ENCODE measurements around the gene CITED1.

Gene CITED1

DNA sequence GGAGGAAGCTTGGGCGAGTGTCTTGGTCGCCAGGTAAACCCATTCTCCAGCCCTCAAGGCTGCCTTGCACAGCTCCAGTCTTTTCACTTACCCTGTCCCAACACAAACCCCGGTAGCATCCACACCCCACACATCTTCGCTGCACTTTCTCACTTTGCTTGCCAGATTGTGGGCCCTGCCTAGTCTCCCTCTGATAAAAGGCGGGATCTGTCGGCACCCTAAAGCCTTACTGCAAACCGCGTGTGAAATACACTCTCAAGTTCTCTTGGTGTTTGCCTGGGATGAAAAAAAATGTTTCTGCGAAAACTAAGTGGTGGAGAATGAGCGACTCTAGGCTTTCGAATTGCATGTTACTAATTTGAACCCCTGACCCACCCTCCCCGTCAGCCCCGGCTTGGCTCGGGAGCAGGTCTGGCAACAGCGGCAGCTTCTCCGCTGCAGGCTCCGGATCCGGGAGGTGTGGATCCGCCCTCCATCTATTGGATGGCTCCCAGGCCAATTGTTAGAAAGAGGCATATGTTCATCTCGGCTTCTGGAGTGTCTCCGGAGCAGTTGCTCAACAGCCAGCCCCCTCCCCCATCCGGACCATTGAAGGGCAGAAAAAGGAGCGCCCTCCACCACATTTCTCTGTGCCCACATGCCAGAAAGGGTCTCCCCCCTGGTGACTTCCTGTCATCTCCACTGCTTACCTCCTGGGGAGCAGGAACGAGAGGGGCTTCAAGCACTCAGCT lies 3.0 kb upstream of the CITED1 start:
- FAIRE-seq: no peak

DNA sequence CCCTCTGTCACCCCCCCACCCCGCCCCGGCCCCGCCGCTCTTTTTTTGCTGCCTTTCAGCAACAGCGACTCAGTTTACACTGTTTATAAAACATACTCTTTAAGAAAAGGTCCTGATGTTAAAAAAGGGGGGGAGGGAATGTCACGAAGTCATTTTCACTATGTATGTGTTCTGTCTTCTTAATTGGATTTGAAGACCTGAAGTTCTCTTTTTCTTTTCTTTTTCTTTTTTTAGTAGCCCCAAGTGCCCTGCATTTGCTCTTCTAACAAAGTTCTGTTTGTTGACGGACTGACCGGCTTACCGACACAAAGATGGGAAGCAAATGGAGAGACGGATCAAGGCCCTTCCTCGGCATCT lies 2.5 kb upstream of the CITED1 start:
- no peak for FAIRE-seq

DNA sequence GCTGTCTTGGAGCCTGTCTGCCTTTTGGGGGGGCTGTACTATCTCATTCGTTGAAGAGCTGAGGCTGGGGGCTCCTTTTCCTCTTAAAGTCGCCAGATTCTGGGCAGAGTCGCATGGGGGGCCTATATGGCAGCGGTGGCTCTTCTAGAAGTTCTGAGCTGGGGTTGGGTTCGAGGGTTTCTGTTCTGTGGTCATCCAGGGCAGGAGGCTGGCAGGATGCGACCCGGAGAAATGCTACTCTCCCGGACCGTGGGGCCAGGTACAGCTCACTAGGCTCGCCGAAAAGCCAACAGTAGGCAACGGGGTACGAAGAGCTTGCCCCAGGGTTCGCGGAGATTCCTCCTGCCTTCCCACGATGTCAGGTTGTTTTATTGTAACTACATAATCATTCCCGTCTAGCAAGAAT lies 1.9 kb upstream of the CITED1 start:
- FAIRE-seq: no peak

DNA sequence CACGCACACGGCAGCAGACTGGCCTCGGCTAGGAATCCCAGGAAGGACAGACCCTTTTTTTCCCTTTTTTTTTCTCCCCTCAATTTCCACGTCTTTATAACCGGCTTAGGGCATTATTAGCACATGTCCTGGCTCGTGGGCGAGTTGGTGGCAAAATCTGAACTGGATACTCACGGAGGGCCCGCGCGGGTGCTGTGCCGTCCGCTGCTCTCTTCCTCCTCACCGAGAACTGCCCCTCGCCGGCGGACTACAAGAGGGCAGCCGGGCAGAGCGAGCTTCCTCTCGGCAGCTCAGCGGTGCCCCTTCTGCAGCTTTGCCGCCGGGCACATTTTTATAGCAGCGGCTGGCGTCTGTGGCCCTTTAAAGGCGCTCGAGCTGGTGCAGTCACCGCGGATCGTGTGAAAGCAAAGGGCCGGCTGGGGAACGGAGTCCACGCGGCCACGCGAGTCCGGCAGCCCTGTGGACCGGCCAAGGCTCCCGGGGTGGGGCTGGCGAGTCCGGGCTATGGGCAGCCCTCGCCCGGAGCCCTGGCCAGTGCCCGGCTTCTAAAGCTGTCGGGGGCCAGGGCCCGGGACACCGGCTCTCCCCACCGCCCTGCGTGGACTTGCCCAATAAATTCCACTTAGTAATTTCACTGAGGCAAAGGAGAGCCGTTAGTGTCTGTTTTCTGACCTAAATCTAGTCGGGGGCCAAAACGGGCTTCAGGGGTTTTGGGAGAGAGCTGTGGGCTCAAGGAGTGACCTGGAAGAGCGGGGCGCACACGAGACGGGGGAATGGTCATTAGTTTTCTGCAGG lies 1.3 kb upstream of the CITED1 start:
- FAIRE-seq: no peak

DNA sequence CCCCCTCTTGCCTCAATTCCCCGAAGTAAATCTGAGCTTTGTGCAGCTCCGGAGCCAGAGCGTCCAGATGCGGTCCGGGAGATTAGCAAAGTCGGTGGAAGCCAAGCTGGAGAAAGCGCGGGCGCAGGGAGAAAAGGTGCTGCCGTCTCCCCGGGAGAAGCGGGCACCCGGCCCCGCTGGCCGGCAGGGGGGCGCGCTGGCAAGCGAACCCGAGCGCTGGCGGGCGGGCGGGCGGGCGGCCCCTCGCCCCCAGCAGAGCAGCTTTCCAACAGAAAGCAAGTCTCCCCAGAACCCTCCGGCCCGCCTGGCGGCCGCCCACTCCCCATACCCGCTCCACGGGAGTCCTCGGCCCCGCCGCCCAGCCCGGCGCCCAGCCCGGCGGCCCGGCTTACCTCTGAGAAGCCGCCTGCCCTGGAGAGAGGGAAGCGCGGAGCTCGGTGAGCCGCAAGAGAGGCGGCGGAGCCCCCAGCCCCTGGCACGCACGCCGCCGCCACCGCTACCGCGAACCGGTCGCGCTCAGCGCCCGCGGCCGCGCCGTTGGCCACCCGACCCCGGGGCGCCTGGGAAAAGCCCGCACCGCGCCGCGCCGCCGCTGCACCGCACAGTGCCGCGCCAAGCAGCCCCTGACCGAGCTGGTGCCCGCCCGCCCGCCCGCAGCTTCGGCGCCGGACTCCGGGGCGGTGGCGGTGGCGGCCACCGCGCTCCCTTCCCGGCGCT lies 529 bp upstream of the CITED1 start:
- no peak for FAIRE-seq

DNA sequence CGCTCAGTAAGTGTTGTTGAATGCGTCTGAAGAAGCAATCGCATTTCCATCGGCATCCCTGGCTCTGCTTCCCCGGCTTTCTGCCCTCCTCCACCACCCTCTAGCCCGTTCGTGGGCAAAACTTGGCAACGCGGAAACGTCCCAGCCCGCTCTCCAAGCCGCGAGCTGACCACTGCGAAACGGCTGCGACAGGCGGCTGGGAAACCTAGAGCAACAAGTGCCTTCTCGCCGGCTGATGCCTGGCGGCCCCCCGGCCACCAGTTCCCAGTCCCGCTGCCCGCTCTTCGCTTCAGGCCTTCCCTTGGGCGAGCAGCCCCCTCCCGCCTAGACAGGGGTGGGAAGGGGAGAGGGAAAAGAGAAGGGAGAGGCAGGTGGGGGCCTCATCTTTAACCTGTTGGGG lies 837 bp downstream of the CITED1 start:
- FAIRE-seq: no peak

DNA sequence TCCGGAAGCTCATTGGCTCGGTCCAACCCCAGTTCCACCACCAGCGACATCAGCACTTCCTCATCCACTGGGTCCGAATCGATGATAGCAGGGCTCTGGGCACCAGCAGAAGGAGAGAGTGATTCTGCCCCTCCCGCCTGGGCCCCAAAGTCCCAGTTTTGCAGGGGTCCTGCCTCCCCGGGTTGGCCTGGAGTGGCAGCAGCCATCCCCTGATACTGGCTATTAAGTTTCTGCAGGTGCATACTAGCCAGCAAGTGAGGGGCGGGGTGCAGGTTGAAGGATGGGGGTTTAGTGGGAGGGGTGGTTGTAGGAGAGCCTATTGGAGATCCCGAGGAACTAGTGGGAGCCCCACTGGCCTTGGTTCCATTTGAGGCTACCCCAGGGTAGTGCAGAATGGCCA lies 3.9 kb downstream of the CITED1 start:
- FAIRE-seq: no peak

DNA sequence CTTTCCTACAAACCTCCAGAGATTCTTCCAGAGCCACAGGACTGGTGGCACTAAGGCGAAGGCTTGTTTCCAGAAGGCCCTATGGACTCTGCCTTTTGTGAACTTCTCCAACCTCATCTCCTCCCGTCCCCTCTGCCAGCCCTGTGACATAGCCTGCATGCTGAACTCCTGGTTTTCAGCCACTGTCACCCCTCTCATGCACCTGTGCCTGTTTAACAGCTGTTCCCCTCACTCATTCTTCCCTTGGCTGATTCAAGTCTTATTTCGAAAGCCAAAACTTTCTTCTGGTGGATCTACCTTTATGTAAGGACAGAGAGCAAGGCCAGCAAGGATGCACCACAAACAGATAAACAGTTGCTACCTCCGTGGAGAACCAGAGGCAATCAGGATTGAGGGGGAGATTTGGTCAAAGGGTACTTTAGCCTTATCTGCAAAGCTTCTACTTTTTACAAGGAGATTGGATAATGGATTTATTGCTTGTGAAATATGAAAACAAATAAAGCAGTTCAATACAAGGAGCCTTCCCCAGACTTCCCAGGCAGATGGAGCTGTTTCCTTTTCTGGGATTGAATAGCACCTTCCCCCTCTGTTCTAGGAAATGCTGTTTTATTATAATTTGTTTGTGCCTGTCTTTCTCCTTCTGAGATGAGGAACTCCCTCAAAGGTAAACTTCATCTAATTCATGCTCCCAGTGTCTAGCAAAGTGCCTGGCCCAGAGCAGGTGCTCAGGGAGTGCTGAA lies 5.7 kb downstream of the CITED1 start:
- FAIRE-seq: no peak

DNA sequence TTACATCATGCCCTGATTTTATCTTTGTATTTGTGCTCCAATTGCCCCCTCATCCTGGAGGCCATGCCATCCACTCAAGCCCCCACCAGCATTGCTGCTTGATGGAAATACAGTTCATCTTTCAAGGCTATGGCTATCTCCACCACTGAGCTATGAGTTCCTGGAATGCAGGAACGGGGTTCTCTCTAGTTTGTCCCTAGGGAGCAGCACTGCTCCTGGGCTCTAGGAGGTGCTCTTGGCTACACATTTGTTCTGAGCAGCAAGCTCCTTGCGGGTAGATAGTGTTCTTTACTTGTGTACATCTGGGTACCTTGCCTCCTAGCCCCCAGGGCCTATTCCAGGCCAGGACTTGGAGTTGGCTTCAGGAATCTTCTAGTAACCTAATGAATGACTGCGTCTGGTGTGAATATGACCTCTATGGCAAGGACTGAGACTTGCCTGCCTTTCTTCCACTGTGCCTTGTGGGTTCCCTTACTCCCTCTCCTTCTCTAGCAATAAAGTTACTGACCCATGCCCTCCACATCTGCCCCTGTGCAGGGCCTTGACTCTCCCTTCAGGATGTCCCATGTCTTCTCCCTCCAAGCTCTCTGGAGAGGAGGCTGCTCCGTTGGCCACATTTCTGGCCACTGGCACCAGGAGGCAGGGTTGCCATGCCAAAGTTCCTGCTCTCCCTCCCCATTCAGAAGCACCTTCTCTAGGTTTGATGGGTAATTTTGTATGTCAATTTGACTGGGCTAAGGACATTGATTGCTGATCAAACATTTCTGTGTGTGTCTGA lies 7.6 kb downstream of the CITED1 start:
- no peak for FAIRE-seq

DNA sequence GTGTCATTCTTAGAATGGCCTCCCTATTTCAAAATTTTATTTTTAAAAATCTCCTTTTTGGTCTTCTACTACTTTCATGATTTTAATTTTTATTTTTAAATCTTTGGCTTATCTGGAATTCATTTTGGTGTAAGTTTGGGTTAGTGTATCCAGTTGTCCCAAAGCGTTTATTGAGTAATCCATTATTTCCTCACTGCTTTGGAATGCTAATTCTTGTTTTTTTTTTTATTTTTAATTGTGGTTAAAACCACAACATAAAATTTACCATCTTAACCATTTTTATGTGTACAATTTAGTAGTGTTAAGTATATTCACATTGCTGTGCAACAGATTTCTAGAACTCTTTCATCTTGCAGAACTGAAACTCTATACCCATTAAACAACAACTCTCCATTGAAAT lies 8.7 kb downstream of the CITED1 start:
- no peak for FAIRE-seq

DNA sequence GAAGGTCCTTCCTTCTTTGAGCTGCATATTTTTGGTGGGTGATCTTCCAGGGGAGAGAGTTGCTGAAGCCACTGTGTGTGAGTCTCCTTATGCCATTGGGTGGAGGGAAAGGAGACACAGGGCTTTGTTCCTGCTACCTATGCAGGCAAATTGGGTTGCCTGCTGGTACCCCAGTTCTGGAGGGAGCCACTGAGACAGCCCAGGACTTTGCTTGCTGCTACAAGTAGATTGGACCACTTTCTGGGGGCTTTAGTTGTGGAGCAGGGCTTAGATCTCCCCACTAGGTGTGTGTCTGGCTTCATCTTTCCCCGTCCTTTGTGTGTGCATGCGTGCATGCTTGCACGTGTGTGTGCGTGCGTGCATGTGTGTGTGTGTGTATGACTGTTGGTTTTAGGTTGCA lies 10.0 kb downstream of the CITED1 start:
- no peak for FAIRE-seq

DNA sequence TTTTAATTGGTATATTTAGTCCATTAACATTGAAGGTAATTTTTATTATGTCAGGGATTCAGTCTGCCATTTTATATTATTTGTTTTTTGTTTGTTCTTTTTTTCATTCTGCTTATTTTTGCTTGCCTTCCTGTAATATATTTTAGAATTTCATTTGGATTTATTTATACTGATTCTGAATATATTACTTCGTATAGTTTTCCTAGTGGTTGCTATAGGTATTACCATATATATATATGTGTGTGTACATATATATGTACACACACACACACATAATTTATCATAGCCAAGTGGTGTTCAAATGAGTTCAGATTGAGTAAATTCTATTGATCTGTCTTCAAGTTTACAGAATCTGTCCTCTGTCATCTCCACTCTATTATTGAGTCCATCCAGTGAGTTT lies 11.2 kb downstream of the CITED1 start:
- FAIRE-seq: no peak

DNA sequence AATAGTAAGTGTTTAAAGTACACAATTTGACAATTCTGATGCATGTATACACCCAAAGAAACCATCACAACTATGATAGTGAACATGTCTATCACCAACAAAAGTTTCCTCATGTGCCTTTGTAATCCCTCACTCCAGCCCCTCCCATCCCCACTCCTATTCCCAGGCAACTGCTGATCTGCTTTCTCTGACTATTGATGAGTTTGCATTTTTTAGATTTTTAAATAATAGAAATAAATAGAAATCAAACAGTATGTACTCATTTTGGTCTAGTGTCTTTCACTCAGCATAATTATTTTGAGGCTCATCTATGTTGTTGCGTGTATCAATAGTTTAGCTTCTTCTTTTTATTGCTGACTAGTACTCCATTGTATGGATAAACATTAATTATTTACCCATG lies 23.4 kb downstream of the CITED1 start:
- no peak for FAIRE-seq

DNA sequence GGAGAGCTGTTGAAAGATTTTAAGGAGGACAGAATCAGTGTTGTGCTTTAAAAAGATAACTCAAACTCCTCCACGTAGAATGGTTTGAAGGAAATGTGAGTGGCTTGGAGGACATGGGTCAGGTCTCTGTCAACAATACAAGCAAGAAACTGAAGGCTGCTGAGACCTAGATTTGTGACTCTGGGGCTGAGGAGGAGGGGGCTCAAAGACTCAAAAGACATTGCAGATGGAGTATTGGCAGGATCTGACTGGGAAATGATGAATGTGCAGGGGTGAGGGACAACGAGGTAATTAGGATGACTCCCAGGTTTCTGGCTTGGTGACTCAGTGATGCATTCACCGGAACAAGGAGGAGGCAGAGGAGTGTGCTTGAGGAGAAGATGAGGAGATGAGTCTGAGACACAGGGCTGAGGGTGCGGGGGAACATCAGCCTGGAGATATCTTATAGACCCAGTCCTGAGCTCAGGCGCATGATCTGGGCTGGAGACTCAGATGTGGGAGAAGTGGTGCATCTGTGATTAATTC lies 25.3 kb downstream of the CITED1 start:
- no peak for FAIRE-seq

DNA sequence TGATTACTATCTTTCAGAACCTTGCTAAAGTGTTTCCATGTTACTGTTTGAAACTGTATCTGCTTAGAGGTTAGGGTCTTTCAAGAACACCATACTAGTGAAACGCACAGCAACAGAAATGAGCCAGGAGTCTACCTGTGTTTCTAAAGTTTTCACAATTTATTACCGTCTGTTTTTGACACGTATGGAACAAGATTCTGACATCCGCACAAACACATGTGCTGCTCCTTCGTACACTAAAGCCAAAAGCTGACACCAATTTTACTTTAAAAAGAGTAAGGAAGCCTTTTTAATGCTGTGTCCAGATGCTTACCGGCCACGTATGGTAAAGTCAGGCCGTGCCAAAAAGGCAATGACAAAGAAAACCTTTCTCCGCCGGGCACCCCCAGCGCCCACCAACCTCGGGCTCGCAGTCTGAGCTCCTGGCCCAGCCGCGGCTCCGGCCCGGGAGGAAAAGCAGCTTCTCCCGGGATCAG lies 29.2 kb downstream of the CITED1 start:
- FAIRE-seq: no peak

DNA sequence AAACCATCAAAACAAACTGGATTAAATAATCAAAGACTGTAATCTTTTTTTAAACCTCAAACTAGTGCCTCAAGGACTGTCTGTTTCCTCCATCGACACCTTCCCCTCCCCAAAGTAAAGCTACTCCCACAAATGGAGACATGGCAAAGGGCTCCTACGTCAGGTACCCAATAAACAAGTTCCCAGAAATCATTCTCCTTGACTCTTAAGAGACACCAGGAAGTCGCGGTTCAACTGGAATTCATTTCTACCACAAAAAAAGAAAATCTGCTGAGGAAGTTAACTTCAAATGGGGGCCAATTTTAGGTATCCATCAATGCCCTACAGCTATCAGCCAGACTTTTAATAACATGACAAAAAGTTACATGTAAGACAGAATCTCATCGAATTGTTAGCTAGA lies 31.2 kb downstream of the CITED1 start:
- FAIRE-seq: no peak

DNA sequence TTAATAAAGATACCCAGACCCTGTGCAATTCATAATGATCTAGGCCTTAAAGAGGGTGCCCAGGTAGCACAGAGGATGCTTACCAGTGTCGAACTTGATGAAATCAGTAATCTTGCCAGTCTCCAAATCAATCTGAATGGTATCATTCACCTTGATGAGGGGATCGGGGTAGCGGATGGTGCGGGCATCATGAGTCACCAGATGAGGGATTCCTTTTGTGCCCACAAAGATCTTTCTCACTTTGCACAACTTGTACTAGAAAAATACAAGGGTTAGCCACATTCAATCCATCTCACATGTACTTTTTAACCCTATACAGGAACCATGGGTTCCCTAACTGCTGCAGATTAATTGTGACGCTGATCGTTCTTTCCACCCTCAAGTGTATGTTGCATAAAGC lies 32.0 kb downstream of the CITED1 start:
- FAIRE-seq: no peak

DNA sequence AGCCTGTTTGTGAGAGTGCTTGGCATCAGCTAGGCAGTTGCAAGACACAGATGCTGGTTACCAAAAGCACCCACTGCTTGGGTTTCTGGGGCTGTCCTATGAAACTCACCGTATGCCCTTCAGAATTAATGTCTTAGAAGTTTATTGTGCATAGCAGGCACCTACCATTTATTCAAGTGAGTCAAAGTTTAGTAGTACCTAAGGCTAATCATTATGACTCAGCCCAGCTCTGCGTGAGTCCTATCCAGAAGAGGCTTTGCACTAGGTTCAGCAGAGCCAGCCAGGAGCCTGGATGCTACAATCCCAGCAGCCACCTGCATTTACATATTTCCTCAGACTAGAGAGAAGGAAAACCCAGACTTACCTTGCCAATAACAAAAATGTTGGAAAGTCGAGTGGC lies 32.8 kb downstream of the CITED1 start:
- no peak for FAIRE-seq

DNA sequence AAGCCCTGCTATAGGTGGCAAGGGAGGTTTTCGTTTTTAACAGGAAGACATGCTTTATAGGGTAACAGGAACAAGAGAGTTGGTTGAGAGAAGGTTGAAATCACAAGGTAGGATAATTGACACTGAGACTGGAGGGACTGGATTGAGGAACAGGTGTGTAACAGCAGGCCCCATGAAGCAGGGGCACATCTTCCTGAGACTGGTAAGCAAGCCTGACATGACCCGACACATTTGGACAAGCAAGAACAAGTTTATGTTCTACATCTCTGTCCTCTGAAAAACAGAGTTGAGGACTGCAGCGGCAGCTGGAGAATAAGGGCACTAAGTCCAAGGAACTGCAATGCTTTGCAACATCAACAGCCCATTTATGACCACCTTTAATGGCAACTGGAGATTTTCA lies 33.9 kb downstream of the CITED1 start:
- no peak for FAIRE-seq

DNA sequence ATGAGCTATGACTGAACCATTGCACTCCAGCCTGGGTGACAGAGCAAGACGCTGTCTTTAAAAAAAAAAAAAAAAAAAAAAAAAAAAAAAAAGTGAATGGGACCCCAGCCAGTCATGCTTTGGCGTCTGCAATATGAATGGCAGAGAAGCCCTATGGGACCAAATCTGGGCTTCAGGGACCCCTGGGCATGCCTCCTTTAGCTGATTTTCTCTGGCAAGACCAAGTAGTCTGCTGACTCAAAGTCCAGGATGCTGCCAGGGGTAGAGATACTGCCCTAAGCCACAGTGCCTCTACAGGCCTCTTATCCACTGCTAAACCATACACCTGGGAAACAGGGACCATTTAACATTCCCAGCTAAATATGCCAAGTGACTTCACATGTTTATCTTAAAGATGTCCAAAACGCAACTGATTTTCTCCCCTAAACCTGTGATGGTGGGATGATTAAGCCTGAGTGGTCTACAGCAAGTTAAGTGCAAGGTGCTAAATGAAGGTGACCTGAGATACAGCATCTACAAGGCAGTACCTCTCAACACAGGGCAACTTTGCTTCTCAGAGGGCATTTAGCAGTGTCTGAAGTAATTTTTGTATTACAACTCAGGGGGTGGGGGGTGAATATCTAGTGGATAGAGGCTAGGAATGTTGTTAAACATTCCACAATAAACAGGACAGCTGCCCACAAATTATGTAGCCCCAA lies 34.5 kb downstream of the CITED1 start:
- FAIRE-seq: no peak

DNA sequence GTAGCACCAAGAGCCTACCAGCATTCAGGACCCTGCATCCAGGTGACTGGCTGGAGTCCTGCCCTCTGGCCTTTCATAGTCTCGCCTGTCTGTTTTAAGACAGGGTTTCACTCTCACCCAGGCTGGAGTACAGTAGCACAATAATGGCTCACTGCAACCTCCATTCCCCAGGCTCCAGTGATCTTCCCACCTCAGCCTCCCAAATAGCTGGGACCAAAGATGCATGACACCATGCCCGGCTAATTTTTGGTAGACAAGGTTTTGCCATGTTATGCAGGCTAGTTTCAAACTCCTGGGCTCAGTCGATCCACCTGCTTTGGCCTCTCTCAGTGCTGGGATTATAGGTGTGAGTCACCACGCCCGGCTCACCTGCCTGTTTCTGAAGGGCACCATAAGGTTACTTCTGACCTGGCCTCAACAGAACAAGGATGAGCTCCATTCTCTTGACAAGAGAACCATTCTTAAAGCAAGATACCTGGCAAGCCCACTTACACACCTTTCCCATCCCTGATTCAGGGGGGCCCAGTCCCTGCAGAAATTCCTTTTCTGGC lies 35.3 kb downstream of the CITED1 start:
- no peak for FAIRE-seq

All from TTC549 (cell line).